ENCODE measurements around the gene ALDH6A1. TPM values are rescaled to one million over a fixed set of nuclear protein-coding genes. Genes with fewer than 3 reads are reported as not detected.
"Not testable (repeated sequence)": the region's sequence is repeated elsewhere in the genome, so short reads cannot be mapped to it uniquely, and the experiment has no call there.

ALDH6A1 gene
- total RNA-seq (10 to 100 TPM in 3 of 5 donors, 1 to 10 TPM in 2; 4.7 to 45.5 (median 23.9) TPM), polyA plus RNA-seq (10 to 100 TPM in 2 of 3 donors, 1 to 10 TPM in 1; 9.5 to 19.1 (median 14.8) TPM)
- long read RNA-seq, donor 1, full-length matches to known transcripts = 1 of 1 reads
- long read RNA-seq, donor 1, partial matches to known transcripts = 0 of 1 reads
- long read RNA-seq, donor 1, other reads (novel, unspliced or antisense) = 0 of 1 reads
- long read RNA-seq, donor 2, full-length matches to known transcripts = 3 of 3 reads
- long read RNA-seq, donor 2, partial matches to known transcripts = 0 of 3 reads
- long read RNA-seq, donor 2, other reads (novel, unspliced or antisense) = 0 of 3 reads
- long read RNA-seq, donor 3, full-length matches to known transcripts = 6 of 6 reads
- long read RNA-seq, donor 3, partial matches to known transcripts = 0 of 6 reads
- long read RNA-seq, donor 3, other reads (novel, unspliced or antisense) = 0 of 6 reads
- long read RNA-seq, donor 4 = 0 reads
- long read RNA-seq, donor 5, partial matches to known transcripts = 11 of 11 reads
- long read RNA-seq, donor 5, other reads (novel, unspliced or antisense) = 0 of 11 reads
- long read RNA-seq, donor 6, full-length matches to known transcripts = 11 of 11 reads
- long read RNA-seq, donor 6, partial matches to known transcripts = 0 of 11 reads
- long read RNA-seq, donor 6, other reads (novel, unspliced or antisense) = 0 of 11 reads
- long read RNA-seq, donor 7, full-length matches to known transcripts = 2 of 2 reads
- long read RNA-seq, donor 7, partial matches to known transcripts = 0 of 2 reads
- long read RNA-seq, donor 7, other reads (novel, unspliced or antisense) = 0 of 2 reads
- long read RNA-seq, donor 8, full-length matches to known transcripts = 4 of 13 reads
- long read RNA-seq, donor 8, partial matches to known transcripts = 9 of 13 reads
- long read RNA-seq, donor 8, other reads (novel, unspliced or antisense) = 0 of 13 reads
- long read RNA-seq, donor 9, full-length matches to known transcripts = 4 of 4 reads
- long read RNA-seq, donor 9, partial matches to known transcripts = 0 of 4 reads
- long read RNA-seq, donor 9, other reads (novel, unspliced or antisense) = 0 of 4 reads
- long read RNA-seq, donor 10, full-length matches to known transcripts = 1 of 1 reads
- long read RNA-seq, donor 10, partial matches to known transcripts = 0 of 1 reads
- long read RNA-seq, donor 10, other reads (novel, unspliced or antisense) = 0 of 1 reads

DNA sequence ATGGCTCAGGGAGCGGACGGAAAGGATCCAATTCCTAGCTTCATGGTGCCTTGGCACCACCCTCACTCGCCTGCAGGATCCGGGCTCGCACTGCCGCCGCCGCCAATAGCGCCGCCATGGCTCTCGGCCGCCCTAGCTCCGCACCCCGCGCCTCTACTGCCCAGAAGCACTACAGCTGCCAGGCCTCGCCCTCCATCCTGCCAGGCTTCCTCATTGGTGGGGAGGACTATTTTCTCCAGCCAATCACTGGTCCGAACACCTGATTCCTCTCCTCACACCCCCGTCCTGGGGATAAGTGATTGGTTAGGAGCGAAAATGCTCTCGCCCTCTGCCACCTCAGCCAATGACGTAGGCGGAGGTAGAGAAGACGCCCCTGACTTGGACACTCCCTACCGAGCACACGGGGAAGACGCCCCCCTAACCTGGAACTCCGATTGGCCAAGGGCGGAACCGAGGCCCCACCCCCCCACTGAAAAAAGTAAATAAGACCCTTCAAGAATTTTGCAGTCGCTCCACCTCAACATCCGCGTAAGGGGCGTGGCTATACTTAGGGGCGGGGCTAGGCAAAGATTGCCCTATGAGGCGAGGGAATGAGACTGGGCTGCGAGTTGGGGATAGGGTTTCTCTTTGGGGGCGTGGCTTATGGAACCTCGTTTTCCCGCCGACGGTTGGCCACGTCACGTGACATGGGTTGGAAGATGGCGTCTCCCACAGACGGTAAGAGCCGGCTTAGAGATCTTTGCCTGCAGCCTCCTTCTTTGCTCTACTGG lies at the start of gene ALDH6A1, which contains the start of gene LIN52:
TSS of gene ALDH6A1 (minus strand) at position 177 of the 770 bp plus-strand sequence. CDS start at position 118, 59 bp downstream.
TSS of gene LIN52 (plus strand) at position 680 of the 770 bp plus-strand sequence. CDS start at position 699, 19 bp downstream.
- Histone ChIP-seq H3K4me3 (peak within 1 kb of the TSS; percentile 82 to 88 (median 86)), H3K27me3 (no peaks in the 10 kb centered on the region), H3K36me3 (no peaks in the 10 kb centered on the region), H3K4me1 (peaks cover 24 to 54% (median 47%) of the 10 kb centered on the region in 4 donors), H3K27ac (peak within 1 kb of the TSS; percentile 90 to 97 (median 94)), H3K9me3 (no peaks in the 10 kb centered on the region)
- peak; percentile 99 to 100 for DNase-seq
- intact Hi-C loops (cut with DNase I; ENCODE audit: low total_unique reads) = no loop called here
- peak; percentile 95 to 99 (median 98) for TF ChIP-seq POLR2AphosphoS5 (IDR thresholded peaks at IDR 0.05)
- peak in 1 of 7 experiments; percentile 11 for TF ChIP-seq CTCF (IDR thresholded peaks at IDR 0.05)
- peak; percentile 26 for TF ChIP-seq EP300 (IDR thresholded peaks at IDR 0.05)
- TF ChIP-seq POLR2A (IDR thresholded peaks at IDR 0.05) = peak in 3 of 4 donors; percentile 17 to 97 (median 96)
- WGBS, 5 donors = 0 to 1% (median 0%) methylated on average over 38 to 46 of the region's 46 CpGs

DNA sequence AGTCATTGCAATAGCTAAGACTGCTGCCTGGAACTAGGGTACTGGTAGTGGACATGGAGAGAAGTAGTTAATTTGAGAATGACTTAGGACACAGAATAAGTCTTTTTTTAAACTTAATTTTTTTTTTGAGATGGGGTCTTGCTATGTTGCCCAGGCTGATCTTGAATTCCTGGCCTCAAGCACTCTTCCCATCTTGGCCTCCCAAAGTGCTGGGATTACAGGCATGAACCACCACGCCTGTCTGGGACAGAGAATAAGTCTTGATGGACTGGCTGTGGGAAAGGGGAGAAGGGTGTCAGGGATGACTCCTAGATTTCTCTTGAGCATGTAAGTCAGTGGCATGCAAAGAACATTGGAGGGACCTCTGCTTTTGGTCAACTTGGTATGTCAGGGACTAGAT lies 43.4 kb upstream of the ALDH6A1 start:
- 94 to 100% (median 100%) methylated on average over 1 of the region's 1 CpG for WGBS, 5 donors
- H3K27me3 ChIP-seq = no peaks in the 10 kb centered on the region

GRCh38 chr14:74126315-74127013 lies 42.2 kb upstream of the ALDH6A1 start:
- intact Hi-C loops (cut with DNase I; ENCODE audit: low total_unique reads) = no loop called here
- Histone ChIP-seq H3K9me3 (no peaks in the 10 kb centered on the region), H3K36me3 (peaks cover 0 to 10% (median 3%) of the 10 kb centered on the region in 4 donors)

More for the DNA sequence above, 43.4 kb upstream of the ALDH6A1 start:
- no peak for DNase-seq
- H3K4me1 ChIP-seq = no peaks in the 10 kb centered on the region
- H3K27ac ChIP-seq = no peak overlapping the region
- TF ChIP-seq EP300 (IDR thresholded peaks at IDR 0.05) = no peak
- TF ChIP-seq POLR2A (IDR thresholded peaks at IDR 0.05) = no peak
- TF ChIP-seq CTCF (IDR thresholded peaks at IDR 0.05) = no peak
- no peak for TF ChIP-seq POLR2AphosphoS5 (IDR thresholded peaks at IDR 0.05)
- intact Hi-C loops (cut with DNase I; ENCODE audit: low total_unique reads) = no loop called here
- H3K36me3 ChIP-seq = peaks cover 0 to 8% (median 2%) of the 10 kb centered on the region in 4 donors
- no peak overlapping the region for H3K4me3 ChIP-seq
- H3K9me3 ChIP-seq = no peaks in the 10 kb centered on the region

DNA sequence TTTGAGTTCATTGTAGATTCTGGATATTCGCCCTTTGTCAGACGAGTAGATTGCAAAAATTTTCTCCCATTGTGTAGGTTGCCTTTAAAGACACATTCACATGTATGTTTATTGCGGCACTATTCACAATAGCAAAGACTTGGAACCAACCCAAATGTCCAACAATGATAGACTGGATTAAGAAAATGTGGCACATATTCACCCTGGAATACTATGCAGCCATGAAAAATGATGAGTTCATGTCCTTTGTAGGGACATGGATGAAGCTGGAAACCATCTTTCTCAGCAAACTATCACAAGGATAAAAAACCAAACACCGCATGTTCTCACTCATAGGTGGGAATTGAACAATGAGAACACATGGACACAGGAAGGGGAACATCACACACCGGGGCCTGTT lies 41.2 kb upstream of the ALDH6A1 start:
- H3K9me3 ChIP-seq; H3K4me1 ChIP-seq; H3K4me3 ChIP-seq; H3K27ac ChIP-seq; intact Hi-C loops (cut with DNase I; ENCODE audit: low total_unique reads); H3K27me3 ChIP-seq; DNase-seq: not testable (repeated sequence)
- 73 to 100% (median 91%) methylated on average over 4 to 5 of the region's 5 CpGs for WGBS, 5 donors
- peaks cover under 1 to 20% (median 11%) of the 10 kb centered on the region in 4 donors for H3K36me3 ChIP-seq

More at GRCh38 chr14:74126315-74127013, 42.2 kb upstream of the ALDH6A1 start:
- Histone ChIP-seq H3K27ac (no peak overlapping the region), H3K4me3 (no peak overlapping the region), H3K4me1 (no peaks in the 10 kb centered on the region), H3K27me3 (no peaks in the 10 kb centered on the region)
- no peak for DNase-seq
- TF ChIP-seq POLR2A (IDR thresholded peaks at IDR 0.05) (no peak), EP300 (IDR thresholded peaks at IDR 0.05) (no peak), POLR2AphosphoS5 (IDR thresholded peaks at IDR 0.05) (no peak), CTCF (IDR thresholded peaks at IDR 0.05) (no peak)
- WGBS, 5 donors = 97 to 100% (median 98%) methylated on average over 1 of the region's 1 CpG

All from stomach (tissue), 19 donors.